Lung (tissue), 12 donors: ENCODE data around the gene CCDC34. TPM values are rescaled to one million over a fixed set of nuclear protein-coding genes. Genes with fewer than 3 reads are reported as not detected.

ENCODE experiments used
- ATAC-seq: fragments of 200-7000 bp; cut with Tn5 transposase; one replicate; pipeline ENCODE4 v1.9.1; 2020; ENCODE audit warnings: moderate number of reproducible peaks; ENCODE audit not compliant: insufficient read depth, low FRiP score
- DNase-seq, 3 donors: peaks; one replicate each; pipeline ENCODE4 v3.0.0-alpha.2; 2013 to 2017
- H3K27ac ChIP-seq, 2 donors: one replicate each; pipeline ENCODE4 v1.5.1; 2013; ENCODE audit warnings: mild to moderate bottlenecking in 2 of 2, moderate library complexity in 2 of 2, control low read depth in 1 of 2, inconsistent platforms in 1 of 2, low read depth in 1 of 2, low read length in 1 of 2
- H3K27me3 ChIP-seq, 3 donors: one replicate each; pipeline ENCODE4 v1.5.1; 2013; ENCODE audit warnings: low read length in 2 of 3; ENCODE audit not compliant: control insufficient read depth in 3 of 3, insufficient read depth in 3 of 3
- H3K36me3 ChIP-seq, 4 donors: one replicate each; pipeline ENCODE4 v1.5.1; 2013; ENCODE audit warnings: low read length in 4 of 4, mild to moderate bottlenecking in 1 of 4, moderate library complexity in 1 of 4; ENCODE audit not compliant: control insufficient read depth in 4 of 4, insufficient read depth in 4 of 4
- H3K4me1 ChIP-seq, 5 donors: one replicate each; pipeline ENCODE4 v1.5.1; 2013; ENCODE audit warnings: low read length in 5 of 5, mild to moderate bottlenecking in 2 of 5, moderate library complexity in 1 of 5; ENCODE audit not compliant: control insufficient read depth in 5 of 5, insufficient read depth in 5 of 5
- H3K4me3 ChIP-seq: one replicate; pipeline ENCODE4 v1.5.1; 2013; ENCODE audit warnings: mild to moderate bottlenecking, control low read depth, moderate library complexity
- H3K9ac ChIP-seq, 2 donors: one replicate each; pipeline ENCODE4 v1.5.1; 2013; ENCODE audit warnings: low read length in 2 of 2, control low read depth in 1 of 2; ENCODE audit not compliant: insufficient read depth in 1 of 2
- H3K9me3 ChIP-seq, 4 donors: one replicate each; pipeline ENCODE4 v1.5.1; 2013; ENCODE audit warnings: low read length in 3 of 4, mild to moderate bottlenecking in 1 of 4, moderate library complexity in 1 of 4; ENCODE audit not compliant: control insufficient read depth in 4 of 4, insufficient read depth in 3 of 4
- WGBS, 2 donors: extraction: QIAGEN DNeasy Blood & Tissue Kit; methylation state at CpG; one replicate each; pipeline ENCODE4 v1.1.7; 2013; 5-methylcytosine and 5-hydroxymethylcytosine counted together
- polyA plus RNA-seq, 2 donors: library from polyadenylated mRNA; stranded (reverse); fragments of 200-250 nt; gene quantifications; one replicate each; pipeline ENCODE4 v1.2.1, GENCODE V29; 2013
- total RNA-seq, 2 donors: library from RNA; depleted of rRNA in 1 of 2; stranded (reverse); fragments of >200 nt in 1 of 2; gene quantifications; one replicate each; pipeline ENCODE4 v1.2.1, GENCODE V29; 2014 to 2021
- TF ChIP-seq, protein P1 (sequence below): IDR thresholded peaks from 2 replicates; pipeline ENCODE4 v1.5.1; 2012; ENCODE audit warnings: mild to moderate bottlenecking; ENCODE audit errors: control extremely low read depth, extremely low read depth
- donor health status: control.
- donor health status: control.
- donor health status: Bipolar disorder and iron deficiency.
- donor health status: healthy.
- donor health status: DM: yes; HTN: yes; CAD: no.

Gene CCDC34
- total and polyA plus RNA-seq, 4 donors, result 2.3 to 4.0 (median 3.5) TPM

DNA sequence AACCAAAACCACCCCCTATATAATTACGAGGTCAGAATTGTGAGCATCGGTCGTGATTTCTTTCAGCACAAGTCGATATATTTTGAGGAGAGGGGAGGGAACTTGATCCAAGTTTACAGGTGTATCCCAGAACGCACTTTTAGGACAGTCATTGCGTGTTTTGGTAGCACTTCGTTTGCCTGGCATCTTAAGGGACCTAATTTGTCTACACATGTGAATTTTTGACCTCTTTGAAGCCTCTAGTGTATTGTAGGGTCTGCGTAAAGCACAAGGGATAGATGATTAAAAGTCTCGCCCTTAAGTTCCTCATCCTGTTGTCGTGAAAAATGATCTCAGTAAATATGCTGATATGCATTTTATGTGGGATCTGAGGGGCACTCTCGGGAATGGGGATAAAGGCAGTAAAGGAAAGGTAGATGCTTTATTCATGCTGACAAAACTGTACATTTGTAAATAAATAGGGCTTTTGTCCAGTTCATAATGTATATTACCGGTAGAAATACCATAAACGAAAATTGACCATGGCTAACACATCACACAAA, 632 bp upstream of the CCDC34 start:
- peak overlapping the region in 1 of 2 donors; percentile 24 for H3K27ac ChIP-seq
- no peaks in the 10 kb centered on the region for H3K9me3 ChIP-seq
- H3K27me3 ChIP-seq, result peaks cover 0 to 11% (median 0%) of the 10 kb centered on the region in 3 donors
- H3K4me1 ChIP-seq, result peaks cover 2 to 15% (median 5%) of the 10 kb centered on the region in 5 donors
- no peak for ATAC-seq
- no peak for DNase-seq
- H3K4me3 ChIP-seq, result peak overlapping the region; percentile 79
- TF ChIP-seq, protein P1, sequence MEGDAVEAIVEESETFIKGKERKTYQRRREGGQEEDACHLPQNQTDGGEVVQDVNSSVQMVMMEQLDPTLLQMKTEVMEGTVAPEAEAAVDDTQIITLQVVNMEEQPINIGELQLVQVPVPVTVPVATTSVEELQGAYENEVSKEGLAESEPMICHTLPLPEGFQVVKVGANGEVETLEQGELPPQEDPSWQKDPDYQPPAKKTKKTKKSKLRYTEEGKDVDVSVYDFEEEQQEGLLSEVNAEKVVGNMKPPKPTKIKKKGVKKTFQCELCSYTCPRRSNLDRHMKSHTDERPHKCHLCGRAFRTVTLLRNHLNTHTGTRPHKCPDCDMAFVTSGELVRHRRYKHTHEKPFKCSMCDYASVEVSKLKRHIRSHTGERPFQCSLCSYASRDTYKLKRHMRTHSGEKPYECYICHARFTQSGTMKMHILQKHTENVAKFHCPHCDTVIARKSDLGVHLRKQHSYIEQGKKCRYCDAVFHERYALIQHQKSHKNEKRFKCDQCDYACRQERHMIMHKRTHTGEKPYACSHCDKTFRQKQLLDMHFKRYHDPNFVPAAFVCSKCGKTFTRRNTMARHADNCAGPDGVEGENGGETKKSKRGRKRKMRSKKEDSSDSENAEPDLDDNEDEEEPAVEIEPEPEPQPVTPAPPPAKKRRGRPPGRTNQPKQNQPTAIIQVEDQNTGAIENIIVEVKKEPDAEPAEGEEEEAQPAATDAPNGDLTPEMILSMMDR, result no peak
- peak overlapping the region in 1 of 2 donors; percentile 75 for H3K9ac ChIP-seq
- 44 to 52% methylated on average over 13 of the region's 13 CpGs for WGBS, 2 donors
- peaks cover 2 to 11% (median 4%) of the 10 kb centered on the region in 4 donors for H3K36me3 ChIP-seq

DNA sequence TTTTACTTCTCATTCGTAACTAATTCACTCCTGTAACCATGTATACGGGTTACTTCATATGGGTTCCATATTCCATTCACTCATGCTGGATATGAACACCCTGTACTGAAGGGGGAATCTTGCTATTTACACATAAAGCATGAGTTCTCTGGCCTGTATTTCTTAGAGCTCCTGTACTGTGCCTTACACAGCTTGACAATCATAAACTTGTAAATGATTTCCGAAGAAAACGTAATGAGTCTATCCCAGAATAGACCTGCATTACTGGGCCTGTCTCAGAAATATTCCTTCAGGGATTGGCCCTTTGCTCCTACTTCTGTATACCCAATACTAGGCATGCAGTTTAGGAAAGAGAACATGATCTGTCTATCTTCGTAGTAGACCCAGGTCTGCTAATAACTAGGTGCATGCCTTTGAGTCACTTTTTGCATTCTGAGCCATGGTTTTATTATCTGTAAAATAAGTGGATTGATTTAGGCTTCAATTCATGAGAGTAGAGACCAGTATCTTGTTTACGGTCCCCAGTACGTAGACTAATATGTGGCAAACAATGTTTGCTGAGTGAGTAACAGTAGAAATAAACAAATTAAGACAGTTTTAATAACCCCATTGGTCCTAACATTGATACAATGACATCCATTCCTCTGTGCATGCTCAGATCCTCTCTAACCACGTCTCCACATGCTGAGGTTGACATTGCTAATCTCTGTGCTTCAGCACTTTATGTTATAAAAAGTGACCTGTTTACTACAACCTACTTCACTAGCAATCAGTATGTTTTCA, 1.2 kb downstream of the CCDC34 start:
- H3K9ac ChIP-seq, result peak overlapping the region in 1 of 2 donors; percentile 81
- H3K9me3 ChIP-seq, result no peaks in the 10 kb centered on the region
- peaks cover 2 to 15% (median 5%) of the 10 kb centered on the region in 5 donors for H3K4me1 ChIP-seq
- 86 to 88% methylated on average over 8 of the region's 8 CpGs for WGBS, 2 donors
- no peak for DNase-seq
- no peaks in the 10 kb centered on the region for H3K27me3 ChIP-seq
- TF ChIP-seq, protein P1, result no peak
- no peak overlapping the region for H3K27ac ChIP-seq
- no peak overlapping the region for H3K4me3 ChIP-seq
- no peaks in the 10 kb centered on the region for H3K36me3 ChIP-seq
- no peak for ATAC-seq

DNA sequence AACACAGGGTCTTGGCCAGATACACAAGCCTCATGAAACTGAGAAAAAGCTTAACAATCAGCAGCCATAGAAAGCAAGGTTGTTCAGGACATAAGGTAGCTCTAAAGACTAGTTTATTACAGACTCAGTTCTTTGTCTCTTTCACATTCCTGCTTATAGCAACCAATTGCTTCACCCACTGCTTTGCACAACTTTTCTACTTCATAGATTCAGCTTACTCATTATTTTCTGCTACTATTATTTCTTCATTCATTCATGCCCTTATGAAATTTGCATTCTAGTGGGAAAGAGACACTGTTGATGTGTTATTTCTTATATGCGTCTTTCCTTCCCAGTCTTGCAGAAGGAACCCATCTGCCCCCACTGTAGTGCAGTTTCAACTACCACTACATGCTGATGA, 4.7 kb downstream of the CCDC34 start:
- Histone ChIP-seq H3K4me1 (peaks cover 0 to 14% (median 4%) of the 10 kb centered on the region in 5 donors), H3K9me3 (no peaks in the 10 kb centered on the region), H3K27ac (no peak overlapping the region), H3K27me3 (no peaks in the 10 kb centered on the region), H3K9ac (no peak overlapping the region), H3K36me3 (no peaks in the 10 kb centered on the region), H3K4me3 (no peak overlapping the region)
- WGBS, 2 donors, result 48 to 79% methylated on average over 1 of the region's 1 CpG
- TF ChIP-seq, protein P1, result no peak
- DNase-seq (no peak), ATAC-seq (no peak)
